ENCODE measurements around the gene UBR3.
"Not testable (repeated sequence)": the region's sequence is repeated elsewhere in the genome, so short reads cannot be mapped to it uniquely, and the experiment has no call there.

DNA sequence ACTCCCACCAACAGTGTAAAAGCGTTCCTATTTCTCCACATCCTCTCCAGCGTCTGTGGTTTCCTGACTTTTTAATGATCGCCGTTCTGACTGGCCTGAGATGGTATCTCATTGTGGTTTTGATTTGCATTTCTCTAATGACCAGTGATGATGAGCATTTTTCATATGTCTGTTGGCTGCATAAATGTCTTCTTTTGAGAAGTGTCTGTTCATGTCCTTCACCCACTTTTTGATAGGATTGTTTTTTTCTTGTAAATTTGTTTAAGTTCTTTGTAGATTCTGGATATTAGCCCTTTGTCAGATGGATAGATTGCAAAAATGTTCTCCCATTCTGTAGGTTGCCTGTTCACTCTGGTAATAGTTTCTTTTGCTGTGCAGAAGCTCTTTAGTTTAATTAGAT, 72.8 kb downstream of the UBR3 start:
- TF ChIP-seq, protein P1, sequence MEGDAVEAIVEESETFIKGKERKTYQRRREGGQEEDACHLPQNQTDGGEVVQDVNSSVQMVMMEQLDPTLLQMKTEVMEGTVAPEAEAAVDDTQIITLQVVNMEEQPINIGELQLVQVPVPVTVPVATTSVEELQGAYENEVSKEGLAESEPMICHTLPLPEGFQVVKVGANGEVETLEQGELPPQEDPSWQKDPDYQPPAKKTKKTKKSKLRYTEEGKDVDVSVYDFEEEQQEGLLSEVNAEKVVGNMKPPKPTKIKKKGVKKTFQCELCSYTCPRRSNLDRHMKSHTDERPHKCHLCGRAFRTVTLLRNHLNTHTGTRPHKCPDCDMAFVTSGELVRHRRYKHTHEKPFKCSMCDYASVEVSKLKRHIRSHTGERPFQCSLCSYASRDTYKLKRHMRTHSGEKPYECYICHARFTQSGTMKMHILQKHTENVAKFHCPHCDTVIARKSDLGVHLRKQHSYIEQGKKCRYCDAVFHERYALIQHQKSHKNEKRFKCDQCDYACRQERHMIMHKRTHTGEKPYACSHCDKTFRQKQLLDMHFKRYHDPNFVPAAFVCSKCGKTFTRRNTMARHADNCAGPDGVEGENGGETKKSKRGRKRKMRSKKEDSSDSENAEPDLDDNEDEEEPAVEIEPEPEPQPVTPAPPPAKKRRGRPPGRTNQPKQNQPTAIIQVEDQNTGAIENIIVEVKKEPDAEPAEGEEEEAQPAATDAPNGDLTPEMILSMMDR (conservative IDR thresholded peaks at IDR 0.05; ENCODE audit: low read length): not testable (repeated sequence)
- not testable (repeated sequence) for TF ChIP-seq EZH2phosphoT487 (IDR thresholded peaks at IDR 0.05; ENCODE audit: borderline replicate concordance)

Data from Loucy (cell line).